ENCODE data around the gene MORN1. TPM values are rescaled to one million over a fixed set of nuclear protein-coding genes. Genes with fewer than 3 reads are reported as not detected.

The MORN1 gene
- polyA plus RNA-seq, 1 of the 3 experiments (the other 2 are of a cell fraction) = 16.3 TPM

GRCh38 chr1:2343023-2343935 lies 48.1 kb downstream of the MORN1 start (continued):
- TF ChIP-seq USF2 (IDR thresholded peaks at IDR 0.05; ENCODE audit: borderline replicate concordance, low read depth, low read length) = no peak

GRCh38 chr1:2342384-2343022 lies 48.9 kb downstream of the MORN1 start:
- Histone ChIP-seq H3K27me3 (ENCODE audit: insufficient read depth) (no peaks in the 10 kb centered on the region), H4K20me1 (ENCODE audit: insufficient read depth) (no peaks in the 10 kb centered on the region), H3F3A (replicated peaks; ENCODE audit: insufficient read depth) (no peaks in the 10 kb centered on the region), H3K4me1 (ENCODE audit: control insufficient read depth in 1 of 2, insufficient read depth in 2 of 2, low read depth in 1 of 2, low read length in 1 of 2) (peaks cover 0 to 20% of the 10 kb centered on the region in 2 experiments; a peak in 1 of 4 replicates), H3K79me2 (ENCODE audit: insufficient read depth) (no peaks in the 10 kb centered on the region), H3K27ac (ENCODE audit: low read depth in 2 of 2, low read length in 1 of 2) (peak overlapping the region in 1 of 2 experiments; percentile 16; a peak in 1 of 4 replicates), H3K9ac (no peak overlapping the region), H2AFZ (ENCODE audit: low read depth) (no peak overlapping the region), H3K36me3 (replicated peaks in 1 of 2; ENCODE audit: control insufficient read depth in 1 of 2, insufficient read depth in 2 of 2, low read length in 1 of 2) (no peaks in the 10 kb centered on the region), H3K9me3 (no peaks in the 10 kb centered on the region), H3K4me3 (ENCODE audit: low read depth in 2 of 2, low read length in 1 of 2) (no peak overlapping the region), H3K4me2 (no peak overlapping the region), H3K9me2 (no peaks in the 10 kb centered on the region)
- 69% methylated on average over 19 of the region's 21 CpGs for WGBS (ENCODE audit: low lambda C conversion rate)
- ChIA-PET CTCF (interaction anchor here (0.8 to 1.8 kb wide), 2 partner anchors 27 to 39 kb away, joined by 3 to 9 read pairs; no protein-coding TSS in a partner anchor), POLR2A (no interaction called here)
- no peak for DNase-seq
- no peak for TF ChIP-seq EZH2phosphoT487 (IDR thresholded peaks at IDR 0.05; ENCODE audit: borderline replicate concordance, low read depth)
- no peak for TF ChIP-seq FOXM1 (IDR thresholded peaks at IDR 0.05; ENCODE audit: low read depth)
- no peak for TF ChIP-seq ZBTB33 (IDR thresholded peaks at IDR 0.05; ENCODE audit: borderline replicate concordance, low read depth)
- TF ChIP-seq RFX5 (IDR thresholded peaks at IDR 0.05; ENCODE audit: low read length) = no peak
- TF ChIP-seq MEF2A (IDR thresholded peaks at IDR 0.05; ENCODE audit: borderline replicate concordance, low read depth) = no peak
- no peak for TF ChIP-seq SMC3 (IDR thresholded peaks at IDR 0.05; ENCODE audit: low read depth, low read length)
- no peak for TF ChIP-seq RXRA (IDR thresholded peaks at IDR 0.05; ENCODE audit: borderline replicate concordance, low read depth)
- no peak for TF ChIP-seq NFIC (IDR thresholded peaks at IDR 0.05; ENCODE audit: borderline replicate concordance)

All from SK-N-SH (cell line).